ENCODE measurements around the gene PHKG1.
A peak's percentile ranks its signal among the peaks of the same experiment; 100 is the strongest.
"Not testable (repeated sequence)": the region's sequence is repeated elsewhere in the genome, so short reads cannot be mapped to it uniquely, and the experiment has no call there.

The PHKG1 gene

GRCh38 chr7:56033671-56034432 is 58.9 kb downstream of the PHKG1 start:
- DNase-seq = peak; percentile 55 to 57

- DNase-seq = not testable (repeated sequence)
Observed at GRCh38 chr7:56032578-56032977, 60.2 kb downstream of the PHKG1 start.

GRCh38 chr7:56031556-56031955 is 61.2 kb downstream of the PHKG1 start:
- DNase-seq = not testable (repeated sequence)

- DNase-seq = no peak
Observed at GRCh38 chr7:56030340-56030739, 62.4 kb downstream of the PHKG1 start.

Data from stimulated activated CD4-positive, alpha-beta T cell treated with anti-CD3 and anti-CD28 coated beads, Interleukin-2, amount 100 ng/mL, for 48 hours (primary cell).